A549 (cell line): ENCODE results near the gene CCDC33. TPM values are rescaled to one million over a fixed set of nuclear protein-coding genes. Genes with fewer than 3 reads are reported as not detected.
A peak's percentile ranks its signal among the peaks of the same experiment; 100 is the strongest.

ENCODE experiments used
- ATAC-seq, 2 experiments: fragments of 200-7000 bp in 1 of 2; fragments of >200 bp in 1 of 2; cut with Nextera tagmentation in 1 of 2; cut with Tn5 transposase in 1 of 2; 3 replicates each; pipeline versions ENCODE4 v1.8.0 to v1.9.1; 2018 to 2020; ENCODE audit warnings: mild to moderate bottlenecking in 1 of 2, moderate library complexity in 1 of 2
- CTCF ChIA-PET: fragments of 300-600 bp; sonication (Branson Sonifier 250); formaldehyde crosslinking; extraction: SDS; loops from one replicate; lab custom pipeline; 2021; ENCODE audit warnings: antibody characterized with exemption, inconsistent platforms; lab: Yijun Ruan, JAX
- POLR2A ChIA-PET: fragments of 350-600 bp; formaldehyde crosslinking; extraction: SDS; loops from one replicate; lab custom pipeline; 2021; ENCODE audit warnings: antibody characterized with exemption, inconsistent platforms; lab: Yijun Ruan, JAX
- DNase-seq, 2 experiments: peaks; one replicate each; pipeline versions ENCODE4 v3.0.0 to v3.0.0-alpha.2; 2011 to 2016; ENCODE audit warnings: low read depth in 1 of 2, low spot score in 1 of 2
- FAIRE-seq: peaks from 2 replicates; lab custom pipeline; 2011; peaks lifted over from hg19 to GRCh38; lab: Jason Lieb, UNC
- H3K27ac ChIP-seq, 2 experiments: fragments of >200 bp; sonication (Bioruptor Twin); formaldehyde crosslinking; 3 replicates each; pipeline ENCODE4 v1.5.1; 2016 to 2017
- H3K4me1 ChIP-seq: fragments of >200 bp; sonication (Bioruptor Twin); formaldehyde crosslinking; 3 replicates; pipeline ENCODE4 v1.6.1; 2016
- H3K4me2 ChIP-seq: fragments of >200 bp; sonication (Bioruptor Twin); formaldehyde crosslinking; 3 replicates; pipeline ENCODE4 v1.6.1; 2016
- H3K4me3 ChIP-seq: fragments of >200 bp; sonication (Bioruptor Twin); formaldehyde crosslinking; 3 replicates; pipeline ENCODE4 v1.5.1; 2016
- H3K9me3 ChIP-seq: fragments of >200 bp; sonication (Bioruptor Twin); formaldehyde crosslinking; 3 replicates; pipeline ENCODE4 v1.6.1; 2016
- ATOH8 ChIP-seq: fragments of 250-450 bp; sonication (Bioruptor Pico); IDR thresholded peaks from 2 replicates; pipeline ENCODE4 v1.5.0; 2020; ENCODE audit warnings: low read depth, mild to moderate bottlenecking, moderate library complexity
- CBX8 ChIP-seq: fragments of 200-600 bp; sonication (generic); IDR thresholded peaks from 2 replicates; pipeline ENCODE4 v1.6.1; 2016
- CHD2 ChIP-seq: fragments of 150-350 bp; IDR thresholded peaks from 2 replicates; pipeline ENCODE4 v1.6.1; 2014; ENCODE audit warnings: low read length; ENCODE audit not compliant: partially characterized antibody
- CHD4 ChIP-seq: fragments of 200-600 bp; sonication (generic); IDR thresholded peaks from 2 replicates; pipeline ENCODE4 v1.6.1; 2016; ENCODE audit warnings: antibody characterized with exemption, mild to moderate bottlenecking, borderline replicate concordance
- E2F6 ChIP-seq: IDR thresholded peaks from 2 replicates; pipeline ENCODE4 v1.6.1; 2012; ENCODE audit warnings: low read depth, borderline replicate concordance
- ESRRA ChIP-seq: fragments of 150-350 bp; IDR thresholded peaks from 2 replicates; pipeline ENCODE4 v1.6.1; 2014; ENCODE audit warnings: mild to moderate bottlenecking, low read length, borderline replicate concordance
- GATA3 ChIP-seq: IDR thresholded peaks from 2 replicates; pipeline ENCODE4 v1.6.1; 2012; ENCODE audit warnings: borderline replicate concordance
- HOXB13 ChIP-seq: fragments of 250-450 bp; sonication (Bioruptor Pico); IDR thresholded peaks from 2 replicates; pipeline ENCODE4 v1.5.0; 2020; ENCODE audit warnings: low read depth, mild to moderate bottlenecking, moderate library complexity
- JUN ChIP-seq, 2 experiments: fragments of >200 bp; sonication (Bioruptor Twin); formaldehyde crosslinking; IDR thresholded peaks; 2 replicates in 1 of 2; 3 replicates in 1 of 2; pipeline ENCODE4 v1.6.1; 2016 to 2017
- JUNB ChIP-seq: fragments of >200 bp; sonication (Bioruptor Twin); formaldehyde crosslinking; IDR thresholded peaks from 2 replicates; pipeline ENCODE4 v1.6.1; 2016
- KDM5A ChIP-seq: fragments of 200-600 bp; sonication (generic); IDR thresholded peaks from 2 replicates; pipeline ENCODE4 v1.6.1; 2016; ENCODE audit warnings: antibody characterized with exemption, mild to moderate bottlenecking
- MAFK ChIP-seq: fragments of 450-650 bp; IDR thresholded peaks from 2 replicates; pipeline ENCODE4 v1.6.1; 2014; ENCODE audit not compliant: partially characterized antibody
- MAZ ChIP-seq: fragments of 150-350 bp; IDR thresholded peaks from 2 replicates; pipeline ENCODE4 v1.6.1; 2014; ENCODE audit warnings: antibody characterized with exemption, low read depth, low read length, borderline replicate concordance
- MYC ChIP-seq: IDR thresholded peaks from 2 replicates; pipeline ENCODE4 v1.6.1; 2012; ENCODE audit warnings: mild to moderate bottlenecking, inconsistent platforms, low read length, improper control_type of control experiment, borderline replicate concordance
- PBX3 ChIP-seq: IDR thresholded peaks from 2 replicates; pipeline ENCODE4 v1.6.1; 2012
- PHF8 ChIP-seq: fragments of 200-600 bp; sonication (generic); IDR thresholded peaks from 2 replicates; pipeline ENCODE4 v1.6.1; 2016; ENCODE audit warnings: low read depth, mild to moderate bottlenecking, antibody characterized with exemption, moderate library complexity, borderline replicate concordance
- POLR2A ChIP-seq: IDR thresholded peaks from 2 replicates; pipeline ENCODE4 v1.6.1; 2012; ENCODE audit warnings: mild to moderate bottlenecking, low read length
- RAD21 ChIP-seq, 2 experiments: fragments of >200 bp in 1 of 2; sonication (Bioruptor Twin) in 1 of 2; formaldehyde crosslinking in 1 of 2; IDR thresholded peaks in 1 of 2; conservative IDR thresholded peaks in 1 of 2; 2 replicates in 1 of 2; 3 replicates in 1 of 2; pipeline ENCODE4 v1.6.1; 2012 to 2018; ENCODE audit warnings: inconsistent platforms in 1 of 2
- RARB ChIP-seq: fragments of 250-450 bp; sonication (Bioruptor Pico); IDR thresholded peaks from 2 replicates; pipeline ENCODE4 v1.8.0; 2021; ENCODE audit warnings: mild to moderate bottlenecking, moderate library complexity
- RCOR1 ChIP-seq: fragments of 150-350 bp; IDR thresholded peaks from 2 replicates; pipeline ENCODE4 v1.6.1; 2014; ENCODE audit warnings: antibody characterized with exemption, low read length, low read depth
- REST ChIP-seq: fragments of 200-600 bp; sonication (generic); IDR thresholded peaks from 2 replicates; pipeline ENCODE4 v1.6.1; 2016; ENCODE audit warnings: antibody characterized with exemption, mild to moderate bottlenecking, moderate library complexity
- RFX5 ChIP-seq: fragments of 450-650 bp; IDR thresholded peaks from 2 replicates; pipeline ENCODE4 v1.7.1; 2014; ENCODE audit warnings: antibody characterized with exemption, mild to moderate bottlenecking, moderate library complexity
- SMC3 ChIP-seq: fragments of >200 bp; sonication (Bioruptor Twin); formaldehyde crosslinking; IDR thresholded peaks from 3 replicates; pipeline ENCODE4 v1.6.1; 2018; ENCODE audit warnings: inconsistent platforms
- WGBS: methylation state at CpG from one replicate; pipeline ENCODE4 v1.1.6; 2017; ENCODE audit errors: missing lambda C conversion rate; 5-methylcytosine and 5-hydroxymethylcytosine counted together
- polyA plus RNA-seq, 4 experiments: library from polyadenylated mRNA; depleted of rRNA in 3 of 4; stranded (reverse); fragments of >200 nt; fragmentation: RNase III in 1 of 4; extraction: RNeasy Plus Mini Kit Qiagen cat#74134 plus additional on column Dnase treatment in 1 of 4; gene quantifications; 2 replicates in 3 of 4; 3 replicates in 1 of 4; pipeline ENCODE4 v1.2.3, GENCODE V29; 2011 to 2017

CCDC33 gene
- polyA plus RNA-seq, 2 of the 4 experiments (the other 2 are of a cell fraction) = 5.9 to 9.2 TPM

GRCh38 chr15:74294010-74294409 lies 57.9 kb downstream of the CCDC33 start:
- H3K4me2 ChIP-seq = no peak overlapping the region
- H3K27ac ChIP-seq = no peak overlapping the region
- no peak for ATAC-seq
- H3K4me1 ChIP-seq = no peaks in the 10 kb centered on the region
- WGBS = 23% methylated on average over 1 of the region's 1 CpG
- no peak for DNase-seq
- POLR2A ChIA-PET = interaction anchor here (0.5 kb wide), 1 partner anchor 164 kb away, joined by 3 read pairs; no protein-coding TSS in a partner anchor
- CTCF ChIA-PET = interaction anchor here (1.2 to 1.6 kb wide), 2 partner anchors 9 to 29 kb away, joined by 3 to 5 read pairs; no protein-coding TSS in a partner anchor
- H3K9me3 ChIP-seq = no peaks in the 10 kb centered on the region
- H3K4me3 ChIP-seq = no peak overlapping the region
- TF ChIP-seq GATA3 = no peak
- TF ChIP-seq MYC = no peak
- no peak for TF ChIP-seq CHD2
- no peak for TF ChIP-seq HOXB13 (CRISPR knock-in tag)
- no peak for TF ChIP-seq RAD21 (conservative IDR thresholded peaks at IDR 0.05 in 1 of 2, IDR thresholded peaks at IDR 0.05 in 1 of 2)
- no peak for TF ChIP-seq MAZ
- no peak for TF ChIP-seq KDM5A
- no peak for TF ChIP-seq RARB (CRISPR knock-in tag)
- TF ChIP-seq PHF8 = no peak
- no peak for TF ChIP-seq CHD4
- TF ChIP-seq, all 56 proteins: peak for 0
- no peak for FAIRE-seq

GRCh38 chr15:74295800-74296199 lies 59.7 kb downstream of the CCDC33 start:
- TF ChIP-seq RAD21 (conservative IDR thresholded peaks at IDR 0.05 in 1 of 2, IDR thresholded peaks at IDR 0.05 in 1 of 2) (peak in 1 of 2 experiments; percentile 8; a peak in 1 of 5 replicates), E2F6 (no peak)
- WGBS = 47% methylated on average over 6 of the region's 6 CpGs
- POLR2A ChIA-PET = no interaction called here
- no peak for FAIRE-seq
- Histone ChIP-seq H3K4me3 (no peak overlapping the region), H3K4me2 (no peak overlapping the region), H3K4me1 (no peaks in the 10 kb centered on the region), H3K9me3 (no peaks in the 10 kb centered on the region), H3K27ac (no peak overlapping the region)
- DNase-seq = no peak
- CTCF ChIA-PET = interaction anchor here (0.7 to 1.9 kb wide), 3 partner anchors 9 to 175 kb away, joined by 3 to 7 read pairs (median 3); no protein-coding TSS in a partner anchor
- ATAC-seq = peak in 1 of 2 experiments; percentile 62; a peak in 2 of 6 replicates

GRCh38 chr15:74297887-74298286 lies 61.8 kb downstream of the CCDC33 start:
- FAIRE-seq (no peak), DNase-seq (no peak), ATAC-seq (no peak)
- TF ChIP-seq JUNB (no peak), POLR2A (no peak), RCOR1 (no peak), PBX3 (no peak)
- Histone ChIP-seq H3K27ac (no peak overlapping the region), H3K9me3 (no peaks in the 10 kb centered on the region), H3K4me1 (0 out of 3 replicates have a peak, but pooled peaks cover 3% of the 10 kb centered on the region), H3K4me3 (no peak overlapping the region), H3K4me2 (no peak overlapping the region)
- POLR2A ChIA-PET = no interaction called here
- WGBS = 11% methylated on average over 1 of the region's 1 CpG
- CTCF ChIA-PET = interaction anchor here (1.0 to 3.5 kb wide), 2 partner anchors 10 to 23 kb away, joined by 3 to 20 read pairs; no protein-coding TSS in a partner anchor

GRCh38 chr15:74300057-74300795 lies 64.1 kb downstream of the CCDC33 start:
- FAIRE-seq (no peak), ATAC-seq (no peak), DNase-seq (no peak)
- Histone ChIP-seq H3K4me2 (no peak overlapping the region), H3K4me1 (peaks cover 6% of the 10 kb centered on the region; the same call in 1 of the 3 replicates), H3K27ac (no peak overlapping the region), H3K9me3 (no peaks in the 10 kb centered on the region), H3K4me3 (no peak overlapping the region)
- WGBS = 79% methylated on average over 25 of the region's 26 CpGs
- ChIA-PET POLR2A (no interaction called here), CTCF (interaction anchor here (1.1 kb wide), 1 partner anchor 22 kb away, joined by 3 read pairs; no protein-coding TSS in a partner anchor)
- TF ChIP-seq MYC = no peak
- no peak for TF ChIP-seq CHD2
- no peak for TF ChIP-seq RFX5
- no peak for TF ChIP-seq REST
- TF ChIP-seq SMC3 = no peak
- no peak for TF ChIP-seq JUN (IDR thresholded peaks at IDR 0.05)
- TF ChIP-seq RCOR1 = no peak
- no peak for TF ChIP-seq MAFK
- TF ChIP-seq ATOH8 (CRISPR knock-in tag) = no peak
- TF ChIP-seq ESRRA = no peak
- no peak for TF ChIP-seq CBX8
